Esophagus muscularis mucosa (tissue), 4 donors: ENCODE results near the gene MMP17.

Experiments used
- EP300 ChIP-seq: sonication (generic); formaldehyde crosslinking; IDR thresholded peaks from one replicate; pipeline ENCODE4 v1.6.1; 2017; ENCODE audit warnings: antibody characterized with exemption
- POLR2AphosphoS5 ChIP-seq, 2 donors: sonication (generic); formaldehyde crosslinking; IDR thresholded peaks; one replicate each; pipeline ENCODE4 v1.6.1; 2017; ENCODE audit warnings: antibody characterized with exemption in 2 of 2
- TF ChIP-seq, protein P1 (sequence below), 3 experiments: fragments of 200-600 bp in 2 of 3; fragments of 450-650 bp in 1 of 3; sonication (generic) in 2 of 3; IDR thresholded peaks; one replicate each; pipeline ENCODE4 v1.5.1; 2017 to 2019; ENCODE audit warnings: antibody characterized with exemption in 3 of 3, mild to moderate bottlenecking in 2 of 3, moderate library complexity in 1 of 3

- TF ChIP-seq POLR2AphosphoS5 (IDR thresholded peaks at IDR 0.05) (no peak), EP300 (no peak)
- TF ChIP-seq, protein P1, sequence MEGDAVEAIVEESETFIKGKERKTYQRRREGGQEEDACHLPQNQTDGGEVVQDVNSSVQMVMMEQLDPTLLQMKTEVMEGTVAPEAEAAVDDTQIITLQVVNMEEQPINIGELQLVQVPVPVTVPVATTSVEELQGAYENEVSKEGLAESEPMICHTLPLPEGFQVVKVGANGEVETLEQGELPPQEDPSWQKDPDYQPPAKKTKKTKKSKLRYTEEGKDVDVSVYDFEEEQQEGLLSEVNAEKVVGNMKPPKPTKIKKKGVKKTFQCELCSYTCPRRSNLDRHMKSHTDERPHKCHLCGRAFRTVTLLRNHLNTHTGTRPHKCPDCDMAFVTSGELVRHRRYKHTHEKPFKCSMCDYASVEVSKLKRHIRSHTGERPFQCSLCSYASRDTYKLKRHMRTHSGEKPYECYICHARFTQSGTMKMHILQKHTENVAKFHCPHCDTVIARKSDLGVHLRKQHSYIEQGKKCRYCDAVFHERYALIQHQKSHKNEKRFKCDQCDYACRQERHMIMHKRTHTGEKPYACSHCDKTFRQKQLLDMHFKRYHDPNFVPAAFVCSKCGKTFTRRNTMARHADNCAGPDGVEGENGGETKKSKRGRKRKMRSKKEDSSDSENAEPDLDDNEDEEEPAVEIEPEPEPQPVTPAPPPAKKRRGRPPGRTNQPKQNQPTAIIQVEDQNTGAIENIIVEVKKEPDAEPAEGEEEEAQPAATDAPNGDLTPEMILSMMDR (IDR thresholded peaks at IDR 0.05) = no peak
These were observed 19.3 kb upstream of the MMP17 start for GRCh38 chr12:131808744-131809371.
